B cell (primary cell): ENCODE measurements around the gene RHOV. TPM values are rescaled to one million over a fixed set of nuclear protein-coding genes. Genes with fewer than 3 reads are reported as not detected.

ENCODE experiments used
- ATAC-seq: fragments of 200-7000 bp; cut with Tn5 transposase; one replicate; pipeline ENCODE4 v1.10.0; 2021; ENCODE audit warnings: low read depth, mild to moderate bottlenecking, moderate number of reproducible peaks, moderate library complexity
- CTCF ChIA-PET: fragments of 350-600 bp; sonication (Branson Sonifier 250); formaldehyde crosslinking; loops from one replicate; lab custom pipeline; 2021; ENCODE audit warnings: antibody characterized with exemption, inconsistent platforms; lab: Charles Lee
- POLR2A ChIA-PET: fragments of 350-600 bp; sonication (Branson Sonifier 250); formaldehyde crosslinking; loops from one replicate; lab custom pipeline; 2021; ENCODE audit warnings: antibody characterized with exemption; lab: Charles Lee
- DNase-seq: peaks from one replicate; pipeline ENCODE4 v3.0.0; 2013
- H2AFZ ChIP-seq: 2 replicates; pipeline ENCODE4 v1.6.1; 2012; ENCODE audit warnings: mild to moderate bottlenecking, low read depth, low read length; ENCODE audit not compliant: insufficient read depth, poor library complexity, severe bottlenecking
- H3K27ac ChIP-seq, 2 donors: 1 replicate in 1 of 2; 2 replicates in 1 of 2; pipeline ENCODE4 v1.5.1; 2012 to 2013; ENCODE audit warnings: low read length in 2 of 2, mild to moderate bottlenecking in 2 of 2, moderate library complexity in 1 of 2
- H3K27me3 ChIP-seq, 4 experiments: fragments of 200-600 bp in 1 of 4; sonication (generic) in 1 of 4; replicated peaks in 1 of 4; 1 replicate in 2 of 4; 2 replicates in 2 of 4; pipeline versions ENCODE4 v1.6.1 to v1.7.0; 2013 to 2016; ENCODE audit warnings: low read length in 3 of 4, mild to moderate bottlenecking in 2 of 4, mixed read lengths in 1 of 4, moderate library complexity in 1 of 4; ENCODE audit not compliant: insufficient read depth in 4 of 4, control insufficient read depth in 3 of 4; ENCODE audit errors: control extremely low read depth in 1 of 4
- H3K36me3 ChIP-seq, 2 experiments: replicated peaks in 1 of 2; 1 replicate in 1 of 2; 2 replicates in 1 of 2; pipeline versions ENCODE4 v1.6.1 to v1.7.1; 2013; ENCODE audit warnings: low read length in 1 of 2; ENCODE audit not compliant: insufficient read depth in 2 of 2, control insufficient read depth in 1 of 2; ENCODE audit errors: control extremely low read depth in 1 of 2, extremely low read depth in 1 of 2
- H3K4me1 ChIP-seq, 2 donors: fragments of 200-600 bp in 1 of 2; sonication (generic) in 1 of 2; 1 replicate in 1 of 2; 2 replicates in 1 of 2; pipeline versions ENCODE4 v1.5.1 to v1.6.1; 2013 to 2017; ENCODE audit warnings: low read length in 2 of 2; ENCODE audit not compliant: control insufficient read depth in 2 of 2, insufficient read depth in 2 of 2
- H3K4me2 ChIP-seq: replicated peaks from 2 replicates; pipeline ENCODE3; 2012; ENCODE audit warnings: mild to moderate bottlenecking, low read depth, low read length; ENCODE audit not compliant: poor library complexity, severe bottlenecking
- H3K4me3 ChIP-seq, 5 experiments: fragments of 200-600 bp in 1 of 5; sonication (generic) in 1 of 5; 1 replicate in 3 of 5; 2 replicates in 2 of 5; pipeline versions ENCODE4 v1.5.1 to v1.7.0; 2011 to 2016; ENCODE audit warnings: low read length in 4 of 5, mild to moderate bottlenecking in 4 of 5, low read depth in 2 of 5, control low read depth in 1 of 5, moderate library complexity in 1 of 5; ENCODE audit not compliant: insufficient read depth in 1 of 5; ENCODE audit errors: control extremely low read depth in 1 of 5, extremely low read depth in 1 of 5
- H3K79me2 ChIP-seq: fragments of 200-600 bp; sonication (generic); one replicate; pipeline ENCODE4 v1.6.0; 2016; ENCODE audit warnings: low read length; ENCODE audit not compliant: control insufficient read depth, insufficient read depth
- H3K9ac ChIP-seq: fragments of 200-600 bp; sonication (generic); 2 replicates; pipeline ENCODE4 v1.6.1; 2017; ENCODE audit warnings: mild to moderate bottlenecking, low read length, moderate library complexity
- H3K9me3 ChIP-seq, 3 donors: one replicate each; pipeline versions ENCODE4 v1.6.1 to v1.7.1; 2013; ENCODE audit warnings: low read length in 2 of 3; ENCODE audit not compliant: control insufficient read depth in 2 of 3, insufficient read depth in 1 of 3; ENCODE audit errors: control extremely low read depth in 1 of 3
- H4K20me1 ChIP-seq: 2 replicates; pipeline ENCODE4 v1.6.0; 2012; ENCODE audit warnings: mild to moderate bottlenecking, low read length; ENCODE audit not compliant: insufficient read depth, control insufficient read depth, poor library complexity, severe bottlenecking
- H3K27ac Mint-ChIP-seq: one replicate; pipeline ENCODE4 v1.8.0; 2021; ENCODE audit warnings: mixed read lengths
- H3K27me3 Mint-ChIP-seq: one replicate; pipeline ENCODE4 v1.8.0; 2021; ENCODE audit warnings: mixed read lengths
- H3K4me1 Mint-ChIP-seq: one replicate; pipeline ENCODE4 v1.8.0; 2021; ENCODE audit warnings: mixed read lengths
- H3K4me3 Mint-ChIP-seq: one replicate; pipeline ENCODE4 v1.8.0; 2021; ENCODE audit warnings: mixed read lengths
- H3K9me3 Mint-ChIP-seq: one replicate; pipeline ENCODE4 v1.8.0; 2022; ENCODE audit warnings: mixed read lengths; ENCODE audit not compliant: insufficient read depth
- EZH2 ChIP-seq: IDR thresholded peaks from 2 replicates; pipeline ENCODE4 v1.6.1; 2012; ENCODE audit warnings: borderline replicate concordance, low read depth, mild to moderate bottlenecking, moderate library complexity, low read length; ENCODE audit not compliant: insufficient read depth, poor library complexity, severe bottlenecking
- WGBS: methylation state at CpG from one replicate; pipeline ENCODE4 v1.1.5; 2013; ENCODE audit warnings: missing lambda C conversion rate; ENCODE audit not compliant: insufficient coverage; 5-methylcytosine and 5-hydroxymethylcytosine counted together
- intact Hi-C: fragments of 100-400 bp; cut with micrococcal nuclease; formaldehyde crosslinking; loops from one replicate; pipeline ENCODE4 v1.10.0; 2022
- polyA plus RNA-seq: library from polyadenylated mRNA; depleted of rRNA; stranded (reverse); fragments of >200 nt; gene quantifications from 2 replicates; pipeline ENCODE4 v1.2.3, GENCODE V29; 2012
- total RNA-seq, 2 donors: library from RNA; stranded (reverse); fragments of 120-200 nt in 1 of 2; gene quantifications; 1 replicate in 1 of 2; 2 replicates in 1 of 2; pipeline versions ENCODE4 v1.2.3 to v1.2.4, GENCODE V29; 2013 to 2022
- TF ChIP-seq, protein P1 (sequence below): fragments of 200-600 bp; IDR thresholded peaks from one replicate; pipeline ENCODE4 v1.8.0; 2022; ENCODE audit warnings: antibody characterized with exemption, mild to moderate bottlenecking

Gene RHOV
- total and polyA plus RNA-seq, 2 donors (not counting 1 experiment from before 2014, with no cell fraction given): 0.54 TPM; not detected in 1

DNA sequence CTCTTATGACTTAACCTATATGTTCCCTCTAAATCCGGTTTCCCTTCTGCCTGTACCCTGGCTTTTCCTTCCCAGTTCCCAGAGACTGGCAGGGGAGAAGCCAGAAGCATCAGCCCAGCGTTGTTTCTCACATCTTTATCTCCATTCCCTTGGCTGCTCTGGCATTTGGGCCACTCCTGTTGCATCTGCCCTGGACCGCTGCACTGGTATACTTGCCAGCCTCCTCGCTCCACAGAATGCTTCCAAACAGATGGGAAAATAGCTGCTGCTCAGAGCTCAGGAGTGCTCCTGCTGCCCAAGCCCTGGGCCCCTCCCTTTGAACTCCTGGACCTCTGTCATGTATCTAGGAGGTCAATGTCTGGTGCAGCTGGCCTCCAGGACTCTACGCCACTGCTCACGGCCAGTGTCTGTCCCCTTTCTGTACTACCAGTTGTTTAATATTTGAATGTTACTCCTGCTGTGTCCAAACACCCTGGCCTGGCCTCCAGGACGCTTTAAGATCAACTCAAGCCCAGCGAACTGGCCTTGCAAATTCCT, 23.4 kb downstream of the RHOV start:
- CTCF ChIA-PET: interaction anchor here (3.0 to 4.8 kb wide), 2 partner anchors 8 to 54 kb away, joined by 7 to 52 read pairs; no protein-coding TSS in a partner anchor
- peaks cover 24% of the 10 kb centered on the region for H3K4me1 Mint-ChIP-seq
- Histone ChIP-seq H3K36me3 (no peaks in the 10 kb centered on the region), H3K79me2 (no peaks in the 10 kb centered on the region), H3K4me2 (no peak overlapping the region), H3K27me3 (no peaks in the 10 kb centered on the region), H4K20me1 (peaks cover 4% of the 10 kb centered on the region), H3K9me3 (no peaks in the 10 kb centered on the region), H3K9ac (no peak overlapping the region), H3K4me3 (no peak overlapping the region), H3K27ac (no peak overlapping the region), H3K4me1 (peaks cover 20 to 22% of the 10 kb centered on the region in 2 donors), H2AFZ (no peak overlapping the region)
- WGBS: 96% methylated on average over 8 of the region's 8 CpGs
- no peak overlapping the region for H3K4me3 Mint-ChIP-seq
- no peaks in the 10 kb centered on the region for H3K9me3 Mint-ChIP-seq
- TF ChIP-seq, protein P1, sequence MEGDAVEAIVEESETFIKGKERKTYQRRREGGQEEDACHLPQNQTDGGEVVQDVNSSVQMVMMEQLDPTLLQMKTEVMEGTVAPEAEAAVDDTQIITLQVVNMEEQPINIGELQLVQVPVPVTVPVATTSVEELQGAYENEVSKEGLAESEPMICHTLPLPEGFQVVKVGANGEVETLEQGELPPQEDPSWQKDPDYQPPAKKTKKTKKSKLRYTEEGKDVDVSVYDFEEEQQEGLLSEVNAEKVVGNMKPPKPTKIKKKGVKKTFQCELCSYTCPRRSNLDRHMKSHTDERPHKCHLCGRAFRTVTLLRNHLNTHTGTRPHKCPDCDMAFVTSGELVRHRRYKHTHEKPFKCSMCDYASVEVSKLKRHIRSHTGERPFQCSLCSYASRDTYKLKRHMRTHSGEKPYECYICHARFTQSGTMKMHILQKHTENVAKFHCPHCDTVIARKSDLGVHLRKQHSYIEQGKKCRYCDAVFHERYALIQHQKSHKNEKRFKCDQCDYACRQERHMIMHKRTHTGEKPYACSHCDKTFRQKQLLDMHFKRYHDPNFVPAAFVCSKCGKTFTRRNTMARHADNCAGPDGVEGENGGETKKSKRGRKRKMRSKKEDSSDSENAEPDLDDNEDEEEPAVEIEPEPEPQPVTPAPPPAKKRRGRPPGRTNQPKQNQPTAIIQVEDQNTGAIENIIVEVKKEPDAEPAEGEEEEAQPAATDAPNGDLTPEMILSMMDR: no peak
- TF ChIP-seq EZH2: no peak
- POLR2A ChIA-PET: interaction anchor here (0.5 to 0.7 kb wide), 2 partner anchors 262 to 276 kb away, joined by 3 to 5 read pairs; no protein-coding TSS in a partner anchor
- peak overlapping the region; percentile 48 for H3K27ac Mint-ChIP-seq
- intact Hi-C loops: no loop called here
- H3K27me3 Mint-ChIP-seq: no peaks in the 10 kb centered on the region
- no peak for ATAC-seq
- DNase-seq: no peak

DNA sequence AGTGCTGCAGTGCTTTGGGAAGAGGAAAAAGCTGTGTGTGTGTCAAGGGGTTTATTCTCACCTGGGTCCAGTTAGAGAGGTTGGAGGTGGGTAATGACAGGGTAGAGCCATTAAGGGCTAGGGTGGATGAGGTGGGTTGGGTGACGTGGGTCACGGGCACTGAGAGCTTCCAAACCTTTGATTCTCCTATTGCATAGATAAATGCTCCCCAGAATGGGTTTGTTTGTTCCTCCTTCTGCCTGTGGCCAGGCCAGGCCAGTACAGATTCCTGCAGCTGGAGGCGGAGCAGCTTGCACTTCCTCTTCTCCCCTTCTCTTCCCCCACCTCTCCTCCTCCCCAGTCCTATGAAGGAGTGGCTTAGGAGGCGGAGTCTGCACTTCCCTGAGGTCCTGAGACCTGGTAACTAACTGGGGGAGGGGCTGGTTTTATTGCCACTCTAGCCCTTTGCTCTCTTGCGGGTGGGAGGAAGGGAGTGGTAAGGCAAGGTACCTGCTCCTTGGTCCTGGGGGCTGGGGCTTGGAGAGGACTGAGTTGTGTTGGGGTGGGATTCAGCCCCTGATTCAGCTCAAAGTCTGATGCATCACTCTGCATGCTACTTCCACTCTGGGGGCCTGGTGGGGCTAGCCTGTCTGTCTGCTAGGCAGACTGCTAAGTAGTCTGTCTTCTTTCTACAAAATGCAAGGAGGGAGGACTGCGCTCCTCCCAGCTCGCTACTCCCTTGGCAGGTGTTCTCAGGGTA, 26.6 kb downstream of the RHOV start:
- intact Hi-C loops: no loop called here
- H3K4me1 ChIP-seq: peaks cover 34 to 38% of the 10 kb centered on the region in 2 donors
- no peaks in the 10 kb centered on the region for H3K36me3 ChIP-seq
- H2AFZ ChIP-seq: no peak overlapping the region
- ATAC-seq (peak; percentile 48), DNase-seq (peak; percentile 61)
- no peaks in the 10 kb centered on the region for H3K27me3 ChIP-seq
- Mint-ChIP-seq H3K27ac (peak overlapping the region; percentile 83), H3K9me3 (no peaks in the 10 kb centered on the region), H3K27me3 (no peaks in the 10 kb centered on the region), H3K4me3 (peak overlapping the region; percentile 21), H3K4me1 (peaks cover 37% of the 10 kb centered on the region)
- no peaks in the 10 kb centered on the region for H3K79me2 ChIP-seq
- H3K9me3 ChIP-seq: no peaks in the 10 kb centered on the region
- TF ChIP-seq EZH2: no peak
- TF ChIP-seq, protein P1: no peak
- H3K9ac ChIP-seq: peak overlapping the region; percentile 6
- H4K20me1 ChIP-seq: peaks cover 4% of the 10 kb centered on the region
- ChIA-PET CTCF (interaction anchor here (0.6 to 4.8 kb wide), 4 partner anchors 11 to 337 kb away, joined by 4 to 52 read pairs (median 6); partner anchors contain the start of gene VPS18), POLR2A (no interaction called here)
- H3K4me3 ChIP-seq: no peak overlapping the region
- H3K27ac ChIP-seq: peak overlapping the region; percentile 51 to 71
- WGBS: 44% methylated on average over 5 of the region's 7 CpGs
- H3K4me2 ChIP-seq: peak overlapping the region; percentile 80
